GM19099 (cell line): ENCODE data around the gene CLDN2.

ENCODE experiments used
- POLR2A ChIP-seq: IDR thresholded peaks from 3 replicates; pipeline ENCODE4 v1.6.1; 2011; ENCODE audit warnings: low read depth; ENCODE audit not compliant: insufficient read length; ENCODE audit errors: extremely low read depth

The CLDN2 gene

GRCh38 chrX:106919932-106920452 lies at the start of gene CLDN2:
TSS of gene CLDN2 (plus strand) at chrX:106920402. CDS start at chrX:106928229, 7,827 bp downstream.
- TF ChIP-seq POLR2A, result no peak

GRCh38 chrX:106874075-106874474 lies 46.1 kb upstream of the CLDN2 start:
- TF ChIP-seq POLR2A, result no peak

DNA sequence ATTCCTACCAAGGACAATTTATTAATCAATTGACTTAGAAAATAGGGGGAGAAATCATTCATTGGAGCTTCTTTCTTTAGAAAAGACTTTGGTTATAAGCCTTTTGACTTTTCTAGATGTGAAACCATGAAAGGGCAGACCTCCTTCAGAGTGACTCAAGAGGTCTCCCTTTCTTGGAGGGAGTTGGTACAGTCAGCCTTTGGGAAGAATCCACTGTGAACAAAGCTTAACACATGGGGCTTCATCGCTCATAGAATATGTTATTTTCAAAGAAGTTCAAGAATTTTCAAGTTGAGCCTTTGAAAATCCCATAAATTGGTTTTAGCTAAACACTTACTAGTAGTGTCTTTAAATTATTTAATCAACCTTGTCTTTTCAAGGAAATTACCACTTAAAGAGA lies 45.1 kb upstream of the CLDN2 start:
- no peak for TF ChIP-seq POLR2A

DNA sequence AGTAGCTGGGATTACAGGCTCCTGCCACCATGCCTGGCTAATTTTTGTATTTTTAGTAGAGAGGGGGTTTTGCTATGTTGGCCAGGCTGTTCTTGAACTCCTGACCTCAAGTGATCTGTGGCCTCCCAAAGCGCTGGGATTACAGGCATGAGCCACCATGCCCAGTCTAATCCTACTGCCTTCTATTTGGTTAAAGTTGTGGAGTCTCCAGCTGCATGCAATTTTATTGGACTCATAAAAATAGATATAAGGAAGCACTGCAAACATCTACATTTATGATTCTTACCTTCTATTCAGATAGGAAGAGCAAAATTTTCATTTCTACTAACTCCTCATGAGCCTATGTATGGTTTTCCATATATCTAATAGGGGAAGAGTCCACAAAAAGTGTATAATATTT lies 30.7 kb upstream of the CLDN2 start:
- no peak for TF ChIP-seq POLR2A

DNA sequence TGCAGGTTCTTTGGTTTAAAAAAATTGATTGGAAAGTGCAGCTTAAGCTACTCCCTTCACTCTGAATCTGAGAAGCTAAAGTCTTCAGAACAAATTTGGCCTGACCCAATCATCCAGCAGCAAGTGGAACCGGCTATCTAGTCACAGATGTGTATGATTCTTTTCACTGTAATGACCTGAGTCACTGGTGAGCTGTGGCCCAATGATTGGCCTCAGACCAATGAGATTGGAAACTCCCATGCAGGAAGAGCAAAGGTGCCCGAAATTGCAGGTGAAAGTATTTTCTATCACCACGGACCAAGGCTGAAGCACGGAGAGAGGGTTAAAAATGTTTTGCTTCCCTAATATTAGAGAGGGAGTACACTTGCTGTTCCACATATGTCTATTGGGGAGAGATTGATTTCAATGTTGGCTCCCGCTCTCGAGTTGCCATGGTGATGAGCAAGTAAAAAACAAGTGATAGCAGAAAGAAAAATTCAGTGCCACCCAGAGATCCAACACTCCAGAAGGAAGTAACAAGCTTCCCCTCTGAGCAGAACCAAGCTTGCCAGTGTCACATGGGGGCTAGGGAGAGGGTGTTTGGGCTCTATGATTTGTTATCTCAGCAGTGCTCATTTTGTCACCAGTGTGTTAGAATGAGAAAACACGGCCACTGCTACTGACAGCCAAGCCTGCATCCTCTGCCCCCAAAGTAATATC lies 28.3 kb upstream of the CLDN2 start:
- no peak for TF ChIP-seq POLR2A

GRCh38 chrX:106894392-106894909 lies 25.8 kb upstream of the CLDN2 start:
- TF ChIP-seq POLR2A, result no peak

DNA sequence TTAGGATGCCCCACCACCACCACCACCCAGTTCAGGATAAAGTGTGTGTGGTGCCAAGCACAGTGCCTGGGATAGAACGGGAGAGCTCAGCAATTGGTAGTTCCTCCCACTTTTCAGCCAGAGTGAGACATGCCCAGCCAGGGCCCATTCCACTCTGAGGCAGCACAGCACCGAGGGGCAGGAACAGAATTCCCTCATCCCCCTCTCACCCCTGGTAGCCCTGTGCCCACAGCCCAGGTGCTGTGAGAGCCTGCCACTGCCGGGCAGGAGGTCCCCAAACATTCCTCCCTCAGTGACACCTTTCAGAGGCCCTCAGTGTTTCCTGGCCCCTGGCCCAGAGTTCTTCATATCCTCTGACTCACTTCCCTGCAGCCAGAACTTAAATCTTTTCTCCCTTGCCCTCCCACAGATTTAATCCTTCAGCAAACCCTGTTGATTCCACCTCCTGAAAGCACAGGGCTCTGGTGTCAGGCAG lies 25.2 kb upstream of the CLDN2 start:
- TF ChIP-seq POLR2A, result no peak

- TF ChIP-seq POLR2A, result no peak
These were observed 22.9 kb upstream of the CLDN2 start for GRCh38 chrX:106897259-106897658.

DNA sequence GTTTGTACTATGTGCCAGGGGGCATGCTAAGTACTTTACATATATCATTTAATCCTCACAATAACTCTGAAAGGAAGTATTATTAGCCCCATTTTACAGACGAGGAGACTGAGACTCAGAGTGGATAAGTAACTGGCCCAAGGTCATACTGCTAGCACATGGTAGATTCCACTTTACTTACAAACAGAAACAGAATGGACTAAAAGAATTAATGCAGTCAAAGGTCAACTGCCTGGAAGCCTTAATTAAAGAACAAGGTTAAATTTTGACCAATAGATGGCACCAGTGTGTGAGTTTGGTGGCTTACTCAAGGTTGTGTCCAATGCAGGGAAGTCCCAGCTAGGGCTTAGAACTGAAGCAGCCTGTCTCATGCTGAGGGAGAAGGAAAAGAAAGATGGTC lies 21.7 kb upstream of the CLDN2 start:
- no peak for TF ChIP-seq POLR2A

DNA sequence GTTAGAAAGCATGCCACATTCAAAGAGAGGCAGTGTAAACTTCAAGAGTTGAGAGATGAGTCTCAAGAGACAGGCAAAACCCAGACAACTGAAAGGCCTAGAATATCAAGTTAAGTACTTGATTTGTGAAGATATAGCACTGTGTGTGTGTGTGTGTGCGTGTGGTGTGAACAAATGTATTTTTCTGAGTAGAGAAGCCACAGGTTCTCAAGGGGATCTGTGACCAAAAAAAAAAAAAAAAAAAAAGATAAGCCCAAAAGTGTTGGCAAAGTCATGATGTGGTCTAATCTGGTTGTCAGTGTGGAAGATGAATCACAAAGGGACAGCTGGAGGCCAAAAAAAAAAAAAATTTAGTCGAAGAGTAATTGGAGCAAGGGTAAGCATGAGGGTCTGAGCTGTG lies 20.9 kb upstream of the CLDN2 start:
- TF ChIP-seq POLR2A, result no peak

DNA sequence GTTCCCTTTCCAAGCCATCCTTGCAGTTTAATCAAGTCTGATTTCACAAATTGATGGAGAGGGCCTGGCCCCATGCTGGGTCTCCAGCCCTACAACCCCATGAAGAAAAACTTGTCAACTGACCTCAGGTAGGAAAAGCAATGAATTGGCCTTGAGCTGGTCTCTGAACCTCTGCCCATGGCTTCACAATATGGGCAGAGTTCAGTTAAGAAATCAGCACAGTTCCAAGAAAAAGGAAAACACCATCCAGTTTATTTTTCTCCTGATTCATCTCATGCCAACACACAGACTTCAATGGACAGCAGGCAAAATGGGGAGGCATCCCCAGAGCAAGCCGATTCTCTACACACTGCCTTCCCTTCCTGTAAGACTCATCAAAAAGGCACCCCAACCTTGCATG lies 20.4 kb upstream of the CLDN2 start:
- no peak for TF ChIP-seq POLR2A

DNA sequence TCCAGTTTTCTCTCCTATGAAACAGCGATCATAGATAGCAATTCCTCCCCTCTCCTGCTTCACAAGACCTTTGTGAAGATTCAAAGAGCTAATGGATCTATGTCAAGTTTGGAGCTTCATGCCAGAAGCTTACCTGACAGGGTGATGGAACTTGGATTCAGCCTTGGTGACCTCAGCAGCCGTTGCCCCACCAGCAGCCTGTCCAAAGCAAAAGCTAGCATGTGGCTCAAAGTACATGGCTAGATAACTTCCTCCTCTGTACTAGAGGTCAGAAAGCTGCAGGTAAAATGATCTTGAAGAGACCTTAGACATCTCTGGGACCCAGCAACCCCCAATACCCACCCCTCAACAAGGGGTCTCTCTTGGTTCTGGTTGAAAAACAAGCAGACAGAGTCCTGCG lies 18.9 kb upstream of the CLDN2 start:
- no peak for TF ChIP-seq POLR2A

- no peak for TF ChIP-seq POLR2A
These were observed 18.4 kb upstream of the CLDN2 start for GRCh38 chrX:106901781-106902219.

- TF ChIP-seq POLR2A, result no peak
These were observed 17.5 kb upstream of the CLDN2 start for GRCh38 chrX:106902684-106903083.

GRCh38 chrX:106903291-106903824 lies 16.8 kb upstream of the CLDN2 start, which contains the start of gene RIPPLY1:
TSS of gene RIPPLY1 (minus strand) at chrX:106903341. CDS start at chrX:106903287, 54 bp downstream.
- no peak for TF ChIP-seq POLR2A
